Brain microvascular endothelial cell (primary cell): ENCODE measurements around the gene CFAP97D2.

Experiments
- DNase-seq: peaks from one replicate; pipeline ENCODE4 v3.0.0-alpha.2; 2020
- H3K27ac ChIP-seq: fragments of 250-450 bp; sonication (Bioruptor Pico); 2 replicates; pipeline ENCODE4 v1.5.1; 2020; ENCODE audit warnings: mild to moderate bottlenecking, moderate library complexity
- H3K27me3 ChIP-seq: fragments of 250-450 bp; sonication (Bioruptor Pico); replicated peaks from 2 replicates; pipeline ENCODE4 v1.5.1; 2020; ENCODE audit warnings: mild to moderate bottlenecking
- H3K36me3 ChIP-seq: fragments of 250-450 bp; sonication (Bioruptor Pico); replicated peaks from 2 replicates; pipeline ENCODE4 v1.5.1; 2020; ENCODE audit warnings: mild to moderate bottlenecking
- H3K4me3 ChIP-seq: 2 replicates; pipeline ENCODE4 v1.5.1; 2011; ENCODE audit warnings: low read depth, mild to moderate bottlenecking, control low read depth, low read length, moderate library complexity
- CTCF ChIP-seq: IDR thresholded peaks from 2 replicates; pipeline ENCODE4 v1.5.1; 2011; ENCODE audit warnings: low read depth, mild to moderate bottlenecking, moderate library complexity, low read length, control low read depth, inconsistent platforms; ENCODE audit errors: missing control alignments
- in situ Hi-C: cut with HindIII; loops from 2 replicates; pipeline ENCODE4 v1.10.0; 2017; ENCODE audit warnings: low sequenced_read_pairs, low pct_ligation_motif_present

CFAP97D2 gene

DNA sequence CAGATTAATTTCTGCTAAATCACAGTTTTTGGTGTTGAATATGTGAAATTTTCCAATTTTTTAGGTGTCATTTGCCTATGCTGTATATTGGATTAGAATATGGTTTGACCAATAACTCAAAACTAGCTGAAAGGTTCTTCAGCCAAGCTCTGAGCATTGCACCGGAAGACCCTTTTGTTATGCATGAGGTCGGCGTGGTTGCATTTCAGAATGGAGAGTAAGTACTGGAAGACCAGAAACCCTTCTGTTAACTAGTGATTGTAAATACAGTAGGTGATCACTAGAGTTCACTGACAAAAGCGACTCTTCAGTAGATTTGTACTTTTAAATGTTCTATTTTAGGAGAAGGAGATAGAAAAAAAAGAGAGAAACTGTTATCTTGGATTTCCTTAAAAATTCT is 78.0 kb downstream of the CFAP97D2 start:
- in situ Hi-C loops: no loop called here
- DNase-seq: peak; percentile 12
- no peak overlapping the region for H3K27ac ChIP-seq
- TF ChIP-seq CTCF: no peak
- H3K4me3 ChIP-seq: no peak overlapping the region
- peaks cover 55% of the 10 kb centered on the region for H3K36me3 ChIP-seq
- no peaks in the 10 kb centered on the region for H3K27me3 ChIP-seq

DNA sequence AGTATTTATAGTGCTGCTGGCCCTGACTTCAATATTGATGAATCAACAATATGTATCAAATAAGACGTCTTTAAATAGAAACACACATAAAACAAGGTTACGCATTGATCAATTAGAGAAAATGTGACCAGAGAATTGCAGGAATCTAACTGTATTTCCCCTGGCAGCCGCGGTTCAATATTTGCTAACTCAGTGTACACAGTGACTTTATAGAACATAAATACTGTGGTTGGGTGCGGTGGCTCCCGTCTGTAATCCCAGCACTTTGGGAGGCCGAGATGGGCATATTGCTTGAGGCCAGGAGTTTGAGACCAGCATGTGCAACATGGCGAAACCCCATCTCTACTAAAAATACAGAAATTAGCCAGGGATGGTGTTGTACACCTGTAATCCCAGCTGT is 79.5 kb downstream of the CFAP97D2 start:
- in situ Hi-C loops: no loop called here
- Histone ChIP-seq H3K36me3 (peaks cover 54% of the 10 kb centered on the region), H3K27me3 (no peaks in the 10 kb centered on the region), H3K4me3 (no peak overlapping the region), H3K27ac (no peak overlapping the region)
- no peak for DNase-seq
- no peak for TF ChIP-seq CTCF

DNA sequence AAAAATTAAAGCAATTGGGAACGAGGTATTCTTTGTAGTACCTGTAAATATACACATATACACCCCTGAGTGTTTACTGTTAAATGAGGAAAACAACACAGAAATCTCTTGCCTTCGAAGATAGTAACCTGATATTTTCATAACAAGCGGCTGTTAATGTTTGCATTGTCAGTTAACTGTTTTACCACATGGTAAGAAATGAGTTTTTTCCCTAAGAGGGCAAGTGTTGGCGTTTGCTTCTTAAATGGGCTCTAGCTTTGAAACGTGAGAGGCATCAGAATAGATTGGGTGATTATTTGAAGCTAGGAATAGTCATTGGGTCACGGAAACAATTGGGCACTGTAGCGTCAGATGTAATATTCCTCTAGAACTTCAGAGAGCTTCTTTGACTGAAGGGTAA is 80.3 kb downstream of the CFAP97D2 start:
- Histone ChIP-seq H3K4me3 (no peak overlapping the region), H3K27me3 (no peaks in the 10 kb centered on the region), H3K36me3 (peaks cover 58% of the 10 kb centered on the region), H3K27ac (no peak overlapping the region)
- no peak for TF ChIP-seq CTCF
- DNase-seq: no peak
- in situ Hi-C loops: no loop called here

DNA sequence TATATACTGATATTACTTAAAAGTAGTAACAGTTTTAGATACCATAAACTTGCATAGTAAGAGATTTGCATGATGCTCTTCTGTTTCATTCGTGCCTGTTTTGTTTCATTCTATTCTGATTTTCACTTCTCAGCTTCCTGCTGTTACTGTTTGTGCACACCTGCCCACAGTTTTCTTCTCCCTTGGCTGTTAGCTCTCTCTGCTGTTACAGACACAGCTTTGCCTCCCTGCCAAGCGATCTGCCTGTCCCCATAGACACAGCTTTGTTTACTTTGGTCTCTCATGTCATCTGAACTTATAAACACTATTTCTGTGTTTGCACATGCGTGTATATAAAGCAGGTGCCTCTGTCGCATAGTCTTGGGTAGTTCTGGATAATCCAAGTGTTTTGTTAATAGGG is 80.9 kb downstream of the CFAP97D2 start:
- Histone ChIP-seq H3K4me3 (no peak overlapping the region), H3K27me3 (no peaks in the 10 kb centered on the region), H3K27ac (no peak overlapping the region), H3K36me3 (peaks cover 53% of the 10 kb centered on the region)
- in situ Hi-C loops: no loop called here
- no peak for DNase-seq
- TF ChIP-seq CTCF: no peak

- H3K4me3 ChIP-seq: no peak overlapping the region
- DNase-seq: no peak
- H3K36me3 ChIP-seq: peaks cover 45% of the 10 kb centered on the region
- H3K27me3 ChIP-seq: no peaks in the 10 kb centered on the region
- in situ Hi-C loops: no loop called here
- no peak overlapping the region for H3K27ac ChIP-seq
- TF ChIP-seq CTCF: no peak
Observed at GRCh38 chr13:114260814-114261213, 81.8 kb downstream of the CFAP97D2 start.

DNA sequence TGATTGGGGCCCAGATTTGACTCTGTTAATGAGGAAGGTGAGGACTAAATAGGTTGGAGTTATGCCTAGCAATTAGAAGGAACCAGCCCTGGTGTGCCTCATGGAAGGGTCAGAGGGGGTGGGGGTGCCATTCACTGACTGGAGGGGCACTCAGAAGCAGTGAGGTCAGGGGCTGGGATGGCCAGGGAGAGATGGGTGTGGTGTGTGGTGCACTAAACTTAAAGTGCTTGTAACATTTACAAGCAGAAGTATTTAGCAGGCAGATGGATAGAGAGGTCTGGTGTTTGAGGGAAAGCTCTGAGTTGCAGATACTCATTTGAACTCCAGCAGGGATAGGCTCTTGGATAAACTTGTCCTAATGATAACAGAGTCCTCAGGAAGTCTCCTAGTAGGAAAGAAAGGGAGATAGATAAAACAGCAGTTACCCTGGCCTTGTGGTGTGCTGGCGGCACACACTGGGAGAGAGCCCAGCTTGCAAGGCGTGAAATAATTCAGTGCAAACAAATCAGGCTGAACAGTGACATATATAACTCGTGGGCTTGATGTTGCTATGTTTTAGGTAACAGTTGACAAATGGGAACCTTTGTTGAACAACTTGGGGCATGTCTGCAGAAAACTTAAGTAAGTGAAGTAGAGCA is 82.4 kb downstream of the CFAP97D2 start:
- Histone ChIP-seq H3K27ac (no peak overlapping the region), H3K27me3 (no peaks in the 10 kb centered on the region), H3K4me3 (no peak overlapping the region), H3K36me3 (peaks cover 48% of the 10 kb centered on the region)
- TF ChIP-seq CTCF: no peak
- no peak for DNase-seq
- in situ Hi-C loops: no loop called here
